Activated CD4-positive, alpha-beta T cell treated with anti-CD3 and anti-CD28 coated beads, Interleukin-2, amount 10 ng/mL, durations not matched to agents 7 days and 5 days (primary cell): ENCODE results near the gene ANXA2. TPM values are rescaled to one million over a fixed set of nuclear protein-coding genes. Genes with fewer than 3 reads are reported as not detected.

Source experiments
- CTCF ChIA-PET: fragments of 350-600 bp; sonication (Branson Sonifier 250); formaldehyde crosslinking; loops from one replicate; lab custom pipeline; 2021; ENCODE audit warnings: antibody characterized with exemption; lab: Charles Lee
- POLR2A ChIA-PET: fragments of 350-600 bp; sonication (Branson Sonifier 250); formaldehyde crosslinking; loops from one replicate; lab custom pipeline; 2021; ENCODE audit warnings: antibody characterized with exemption; lab: Charles Lee
- DNase-seq: peaks from one replicate; pipeline ENCODE4 v3.0.0-alpha.2; 2020
- H3K27ac Mint-ChIP-seq: one replicate; pipeline ENCODE4 v1.8.0; 2021; ENCODE audit warnings: mild to moderate bottlenecking, moderate library complexity, mixed read lengths
- H3K27me3 Mint-ChIP-seq: one replicate; pipeline ENCODE4 v1.8.0; 2021; ENCODE audit warnings: mixed read lengths
- H3K36me3 Mint-ChIP-seq: one replicate; pipeline ENCODE4 v1.8.0; 2021; ENCODE audit warnings: low read depth, mixed read lengths
- H3K4me1 Mint-ChIP-seq: one replicate; pipeline ENCODE4 v1.8.0; 2021; ENCODE audit warnings: mixed read lengths
- H3K4me3 Mint-ChIP-seq: one replicate; pipeline ENCODE4 v1.8.0; 2021; ENCODE audit warnings: mild to moderate bottlenecking, moderate library complexity, mixed read lengths
- H3K9me3 Mint-ChIP-seq: one replicate; pipeline ENCODE4 v1.8.0; 2021; ENCODE audit warnings: mixed read lengths
- total RNA-seq, 2 experiments: library from RNA; stranded (reverse); gene quantifications; one replicate each; pipeline ENCODE4 v1.2.3, GENCODE V29; 2021

Gene ANXA2
- total RNA-seq = 100 to 1,000 TPM; 438 to 488 TPM

GRCh38 chr15:60397772-60398445 is at the start of gene ANXA2:
Gene ANXA2, minus strand, starts transcription at chr15:60397986. Its CDS starts 11,911 bp downstream, at chr15:60386075.
- Mint-ChIP-seq H3K27ac (peak within 1 kb of the TSS; percentile 99), H3K27me3 (peaks cover 11% of the 10 kb centered on the region), H3K4me1 (peaks cover 67% of the 10 kb centered on the region), H3K36me3 (peaks cover 45% of the 10 kb centered on the region), H3K9me3 (no peaks in the 10 kb centered on the region), H3K4me3 (peak within 1 kb of the TSS; percentile 95)
- DNase-seq = peak; percentile 88
- ChIA-PET CTCF (interaction anchor here (0.7 to 1.1 kb wide), 3 partner anchors 27 to 119 kb away, joined by 3 to 4 read pairs (median 3); no protein-coding TSS in a partner anchor), POLR2A (interaction anchor here (0.5 to 0.6 kb wide), 2 partner anchors 400 to 741 kb away, joined by 3 read pairs; partner anchors contain the start of gene GTF2A2)

- DNase-seq = no peak
- no peaks in the 10 kb centered on the region for H3K9me3 Mint-ChIP-seq
- no peak overlapping the region for H3K4me3 Mint-ChIP-seq
- H3K4me1 Mint-ChIP-seq = peaks cover 4% of the 10 kb centered on the region
- CTCF ChIA-PET = interaction anchor here (0.6 kb wide), 1 partner anchor 548 kb away, joined by 7 read pairs; no protein-coding TSS in a partner anchor
- H3K27ac Mint-ChIP-seq = no peak overlapping the region
- POLR2A ChIA-PET = no interaction called here
- no peaks in the 10 kb centered on the region for H3K27me3 Mint-ChIP-seq
- peaks cover 30% of the 10 kb centered on the region for H3K36me3 Mint-ChIP-seq
Measured at GRCh38 chr15:60444289-60444912, 46.6 kb upstream of the ANXA2 start.

- no peak overlapping the region for H3K27ac Mint-ChIP-seq
- H3K36me3 Mint-ChIP-seq = peaks cover 21% of the 10 kb centered on the region
- ChIA-PET CTCF (interaction anchor here (0.8 to 1.6 kb wide), 4 partner anchors 12 to 391 kb away, joined by 3 to 6 read pairs (median 4); no protein-coding TSS in a partner anchor), POLR2A (no interaction called here)
- no peak for DNase-seq
- H3K4me3 Mint-ChIP-seq = no peak overlapping the region
- H3K4me1 Mint-ChIP-seq = peaks cover 4% of the 10 kb centered on the region
- H3K9me3 Mint-ChIP-seq = no peaks in the 10 kb centered on the region
- no peaks in the 10 kb centered on the region for H3K27me3 Mint-ChIP-seq
Measured at GRCh38 chr15:60442763-60443162, 45.0 kb upstream of the ANXA2 start.

GRCh38 chr15:60442031-60442650 is 44.4 kb upstream of the ANXA2 start:
- Mint-ChIP-seq H3K9me3 (no peaks in the 10 kb centered on the region), H3K27ac (no peak overlapping the region), H3K36me3 (peaks cover 21% of the 10 kb centered on the region), H3K4me1 (peaks cover 4% of the 10 kb centered on the region), H3K27me3 (no peaks in the 10 kb centered on the region), H3K4me3 (no peak overlapping the region)
- DNase-seq = no peak
- CTCF ChIA-PET = interaction anchor here (0.8 to 1.6 kb wide), 6 partner anchors 10 to 392 kb away, joined by 3 to 6 read pairs (median 4); no protein-coding TSS in a partner anchor
- POLR2A ChIA-PET = no interaction called here

- H3K27ac Mint-ChIP-seq = no peak overlapping the region
Measured at GRCh38 chr15:60441331-60441730, 43.5 kb upstream of the ANXA2 start.

GRCh38 chr15:60438646-60439045 is 40.9 kb upstream of the ANXA2 start:
- H3K4me1 Mint-ChIP-seq = peaks cover 4% of the 10 kb centered on the region
- POLR2A ChIA-PET = no interaction called here

More at GRCh38 chr15:60441331-60441730, 43.5 kb upstream of the ANXA2 start:
- no peaks in the 10 kb centered on the region for H3K27me3 Mint-ChIP-seq
- POLR2A ChIA-PET = no interaction called here
- no peak overlapping the region for H3K4me3 Mint-ChIP-seq
- CTCF ChIA-PET = interaction anchor here (0.6 to 1.6 kb wide), 6 partner anchors 9 to 78 kb away, joined by 3 to 6 read pairs (median 3); no protein-coding TSS in a partner anchor
- DNase-seq = no peak
- H3K36me3 Mint-ChIP-seq = peaks cover 18% of the 10 kb centered on the region
- H3K4me1 Mint-ChIP-seq = peaks cover 4% of the 10 kb centered on the region
- H3K9me3 Mint-ChIP-seq = no peaks in the 10 kb centered on the region

GRCh38 chr15:60428935-60429334 is 31.1 kb upstream of the ANXA2 start:
- Mint-ChIP-seq H3K27ac (no peak overlapping the region), H3K4me3 (no peak overlapping the region), H3K9me3 (no peaks in the 10 kb centered on the region), H3K36me3 (peaks cover 24% of the 10 kb centered on the region), H3K27me3 (no peaks in the 10 kb centered on the region), H3K4me1 (peaks cover 7% of the 10 kb centered on the region)
- DNase-seq = no peak
- CTCF ChIA-PET = no interaction called here
- POLR2A ChIA-PET = no interaction called here

More at GRCh38 chr15:60438646-60439045, 40.9 kb upstream of the ANXA2 start:
- CTCF ChIA-PET = no interaction called here
- Mint-ChIP-seq H3K9me3 (no peaks in the 10 kb centered on the region), H3K27me3 (no peaks in the 10 kb centered on the region), H3K4me3 (no peak overlapping the region), H3K27ac (no peak overlapping the region), H3K36me3 (peaks cover 21% of the 10 kb centered on the region)
- DNase-seq = no peak

- CTCF ChIA-PET = interaction anchor here (0.9 kb wide), 1 partner anchor 84 kb away, joined by 3 read pairs; no protein-coding TSS in a partner anchor
- POLR2A ChIA-PET = no interaction called here
- no peaks in the 10 kb centered on the region for H3K9me3 Mint-ChIP-seq
- H3K36me3 Mint-ChIP-seq = peaks cover 35% of the 10 kb centered on the region
- H3K27ac Mint-ChIP-seq = no peak overlapping the region
- H3K4me3 Mint-ChIP-seq = no peak overlapping the region
- H3K27me3 Mint-ChIP-seq = no peaks in the 10 kb centered on the region
- H3K4me1 Mint-ChIP-seq = peaks cover 15% of the 10 kb centered on the region
- no peak for DNase-seq
Measured at GRCh38 chr15:60426870-60427508, 29.2 kb upstream of the ANXA2 start.

GRCh38 chr15:60425461-60425860 is 27.7 kb upstream of the ANXA2 start:
- no peak for DNase-seq
- H3K36me3 Mint-ChIP-seq = peaks cover 37% of the 10 kb centered on the region

GRCh38 chr15:60424006-60424405 is 26.2 kb upstream of the ANXA2 start:
- no peak for DNase-seq
- ChIA-PET POLR2A (no interaction called here), CTCF (no interaction called here)
- peaks cover 41% of the 10 kb centered on the region for H3K36me3 Mint-ChIP-seq
- peaks cover 15% of the 10 kb centered on the region for H3K4me1 Mint-ChIP-seq
- no peaks in the 10 kb centered on the region for H3K27me3 Mint-ChIP-seq
- no peaks in the 10 kb centered on the region for H3K9me3 Mint-ChIP-seq
- H3K27ac Mint-ChIP-seq = no peak overlapping the region
- H3K4me3 Mint-ChIP-seq = no peak overlapping the region

More at GRCh38 chr15:60425461-60425860, 27.7 kb upstream of the ANXA2 start:
- no peaks in the 10 kb centered on the region for H3K9me3 Mint-ChIP-seq
- POLR2A ChIA-PET = no interaction called here
- no peak overlapping the region for H3K4me3 Mint-ChIP-seq
- peaks cover 15% of the 10 kb centered on the region for H3K4me1 Mint-ChIP-seq
- CTCF ChIA-PET = interaction anchor here (0.6 to 0.8 kb wide), 2 partner anchors 27 to 160 kb away, joined by 3 read pairs; partner anchors contain the start of gene ANXA2
- no peaks in the 10 kb centered on the region for H3K27me3 Mint-ChIP-seq
- H3K27ac Mint-ChIP-seq = no peak overlapping the region

GRCh38 chr15:60423537-60423936 is 25.8 kb upstream of the ANXA2 start:
- ChIA-PET CTCF (no interaction called here), POLR2A (no interaction called here)
- Mint-ChIP-seq H3K9me3 (no peaks in the 10 kb centered on the region), H3K36me3 (peaks cover 41% of the 10 kb centered on the region), H3K27ac (no peak overlapping the region), H3K27me3 (no peaks in the 10 kb centered on the region), H3K4me1 (peaks cover 15% of the 10 kb centered on the region), H3K4me3 (no peak overlapping the region)
- DNase-seq = peak; percentile 27

- Mint-ChIP-seq H3K36me3 (peaks cover 30% of the 10 kb centered on the region), H3K4me1 (peaks cover 15% of the 10 kb centered on the region), H3K27me3 (no peaks in the 10 kb centered on the region), H3K4me3 (no peak overlapping the region), H3K27ac (no peak overlapping the region), H3K9me3 (no peaks in the 10 kb centered on the region)
- DNase-seq = no peak
- ChIA-PET POLR2A (no interaction called here), CTCF (interaction anchor here (1.2 kb wide), 2 partner anchors 14 to 26 kb away, joined by 3 to 4 read pairs; no protein-coding TSS in a partner anchor)
Measured at GRCh38 chr15:60421544-60421943, 23.8 kb upstream of the ANXA2 start.
